Stomach smooth muscle (tissue), 2 donors: Measurements from ENCODE around the gene OSBPL6.
A peak's percentile ranks its signal among the peaks of the same experiment; 100 is the strongest.
"Not testable (repeated sequence)": the region's sequence is repeated elsewhere in the genome, so short reads cannot be mapped to it uniquely, and the experiment has no call there.

Source experiments
- H3K27ac ChIP-seq: one replicate; pipeline ENCODE4 v1.7.0; 2013; ENCODE audit warnings: mild to moderate bottlenecking, low read length, inconsistent platforms
- H3K27me3 ChIP-seq, 2 donors: one replicate each; pipeline ENCODE4 v1.7.0; 2013; ENCODE audit warnings: low read length in 2 of 2; ENCODE audit not compliant: insufficient read depth in 2 of 2, control insufficient read depth in 1 of 2
- H3K36me3 ChIP-seq, 2 donors: one replicate each; pipeline ENCODE4 v1.7.0; 2013; ENCODE audit warnings: low read length in 2 of 2; ENCODE audit not compliant: control insufficient read depth in 2 of 2, insufficient read depth in 2 of 2
- H3K4me1 ChIP-seq: one replicate; pipeline ENCODE4 v1.7.0; 2013; ENCODE audit warnings: low read length; ENCODE audit not compliant: control insufficient read depth, insufficient read depth
- H3K4me3 ChIP-seq, 2 donors: one replicate each; pipeline ENCODE4 v1.7.0; 2013; ENCODE audit warnings: low read length in 2 of 2
- H3K9ac ChIP-seq, 2 donors: one replicate each; pipeline ENCODE4 v1.7.0; 2013; ENCODE audit warnings: low read length in 2 of 2, mild to moderate bottlenecking in 1 of 2
- H3K9me3 ChIP-seq, 2 donors: one replicate each; pipeline ENCODE4 v1.7.0; 2013; ENCODE audit warnings: low read length in 2 of 2; ENCODE audit not compliant: control insufficient read depth in 2 of 2
- donor health status: healthy.
- donor health status: Pancreatic carcinoma.

OSBPL6 gene

GRCh38 chr2:178401994-178402437, 207.7 kb downstream of the OSBPL6 start:
- H3K4me1 ChIP-seq = no peaks in the 10 kb centered on the region
- no peaks in the 10 kb centered on the region for H3K36me3 ChIP-seq
- H3K9me3 ChIP-seq = no peaks in the 10 kb centered on the region
- no peak overlapping the region for H3K9ac ChIP-seq
- no peak overlapping the region for H3K4me3 ChIP-seq
- H3K27me3 ChIP-seq = peaks cover 0 to 6% of the 10 kb centered on the region in 2 donors
- no peak overlapping the region for H3K27ac ChIP-seq

- Histone ChIP-seq H3K4me3 (no peak overlapping the region), H3K27ac (no peak overlapping the region), H3K4me1 (no peaks in the 10 kb centered on the region), H3K9ac (no peak overlapping the region), H3K36me3 (no peaks in the 10 kb centered on the region), H3K27me3 (peaks cover 0 to 6% of the 10 kb centered on the region in 2 donors), H3K9me3 (no peaks in the 10 kb centered on the region)
Observed at GRCh38 chr2:178403671-178404306, 209.5 kb downstream of the OSBPL6 start.

GRCh38 chr2:178404368-178404767, 210.1 kb downstream of the OSBPL6 start:
- H3K9me3 ChIP-seq = no peaks in the 10 kb centered on the region
- H3K4me3 ChIP-seq = no peak overlapping the region
- no peaks in the 10 kb centered on the region for H3K36me3 ChIP-seq
- no peaks in the 10 kb centered on the region for H3K4me1 ChIP-seq
- no peak overlapping the region for H3K27ac ChIP-seq
- no peak overlapping the region for H3K9ac ChIP-seq
- H3K27me3 ChIP-seq = peaks cover 0 to 6% of the 10 kb centered on the region in 2 donors

GRCh38 chr2:178409261-178409660, 214.9 kb downstream of the OSBPL6 start:
- Histone ChIP-seq H3K9ac (no peak overlapping the region), H3K9me3 (no peaks in the 10 kb centered on the region), H3K4me3 (no peak overlapping the region), H3K27me3 (no peaks in the 10 kb centered on the region), H3K4me1 (no peaks in the 10 kb centered on the region), H3K27ac (no peak overlapping the region), H3K36me3 (no peaks in the 10 kb centered on the region)

DNA sequence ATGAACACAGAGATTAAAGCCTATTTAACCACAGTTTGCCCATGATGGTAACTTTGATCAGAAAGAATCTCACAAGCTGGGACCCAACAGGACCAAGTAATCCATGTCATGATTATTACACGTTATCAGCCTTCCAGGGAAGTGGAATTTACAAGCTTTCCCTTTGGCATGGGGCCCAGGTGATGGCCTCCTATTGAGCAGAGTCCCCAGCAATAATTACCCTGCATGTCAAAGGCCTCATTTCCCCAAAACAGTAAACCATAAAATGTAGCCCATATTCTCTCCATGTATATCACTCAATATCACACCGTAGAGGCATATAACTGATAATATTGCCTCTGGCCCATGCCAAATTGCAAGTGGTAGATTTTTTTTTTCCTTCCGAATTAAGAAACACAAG, 217.7 kb downstream of the OSBPL6 start:
- Histone ChIP-seq H3K27me3 (no peaks in the 10 kb centered on the region), H3K27ac (no peak overlapping the region), H3K9ac (no peak overlapping the region), H3K4me1 (no peaks in the 10 kb centered on the region), H3K4me3 (no peak overlapping the region), H3K9me3 (no peaks in the 10 kb centered on the region), H3K36me3 (no peaks in the 10 kb centered on the region)

- H3K9ac ChIP-seq, H3K36me3 ChIP-seq, H3K27ac ChIP-seq, H3K27me3 ChIP-seq, H3K9me3 ChIP-seq, H3K4me1 ChIP-seq, H3K4me3 ChIP-seq: not testable (repeated sequence)
Observed at GRCh38 chr2:178412453-178412852, 218.1 kb downstream of the OSBPL6 start.

DNA sequence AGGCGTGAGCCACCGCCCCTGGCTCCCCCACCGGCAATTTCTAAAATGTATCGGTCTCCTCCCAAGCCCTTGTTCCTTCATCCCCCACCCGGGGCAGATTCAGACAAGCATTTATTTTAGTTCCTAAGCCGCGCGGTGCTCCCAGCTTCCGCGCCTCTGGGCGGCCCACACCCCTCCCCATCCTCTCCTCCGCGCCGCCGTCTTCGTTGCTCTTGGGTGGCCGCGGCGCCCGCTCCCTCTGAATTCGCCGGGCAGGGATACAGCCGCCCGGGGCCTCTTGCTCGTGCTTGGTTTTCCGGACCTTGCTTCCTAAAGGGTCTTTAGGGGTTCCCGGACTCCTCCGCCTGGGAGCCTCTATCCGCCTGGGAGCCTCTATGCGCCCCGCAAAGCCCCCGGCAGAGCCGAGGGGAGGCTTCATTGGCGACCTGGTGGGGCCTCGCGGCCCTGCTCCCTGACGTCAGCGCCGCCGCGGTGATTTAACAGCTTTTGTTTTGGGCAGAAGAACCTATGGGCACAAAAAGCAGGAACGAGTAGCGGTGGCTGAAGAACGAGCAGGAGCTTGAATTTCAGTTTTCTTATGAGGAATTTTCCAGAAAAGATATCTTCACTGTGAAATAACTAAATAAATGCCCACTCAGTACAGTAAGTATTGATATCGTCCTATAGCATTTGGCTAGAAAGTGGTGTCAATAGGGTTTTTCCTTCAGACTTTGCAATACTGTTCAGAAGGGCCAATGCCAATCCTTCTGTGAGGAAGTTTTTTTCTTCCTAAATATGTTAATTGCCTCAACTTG, 219.4 kb downstream of the OSBPL6 start:
- Histone ChIP-seq H3K4me3 (peak overlapping the region; percentile 79), H3K36me3 (no peaks in the 10 kb centered on the region), H3K4me1 (no peaks in the 10 kb centered on the region)

GRCh38 chr2:178414266-178415247, 220.2 kb downstream of the OSBPL6 start:
- peak overlapping the region; percentile 79 to 80 for H3K9ac ChIP-seq
- no peaks in the 10 kb centered on the region for H3K9me3 ChIP-seq
- no peaks in the 10 kb centered on the region for H3K4me1 ChIP-seq
- H3K27ac ChIP-seq = peak overlapping the region; percentile 95
- no peaks in the 10 kb centered on the region for H3K36me3 ChIP-seq
- no peaks in the 10 kb centered on the region for H3K27me3 ChIP-seq
- H3K4me3 ChIP-seq = peak overlapping the region; percentile 79

More for the DNA sequence above, 219.4 kb downstream of the OSBPL6 start:
- peak overlapping the region; percentile 95 for H3K27ac ChIP-seq
- H3K9ac ChIP-seq = peak overlapping the region; percentile 79 to 80
- H3K9me3 ChIP-seq = no peaks in the 10 kb centered on the region
- H3K27me3 ChIP-seq = no peaks in the 10 kb centered on the region

GRCh38 chr2:178415979-178416378, 221.7 kb downstream of the OSBPL6 start:
- Histone ChIP-seq H3K27me3 (no peaks in the 10 kb centered on the region), H3K9me3 (no peaks in the 10 kb centered on the region), H3K36me3 (peaks cover 0 to 2% of the 10 kb centered on the region in 2 donors), H3K4me1 (no peaks in the 10 kb centered on the region), H3K9ac (no peak overlapping the region), H3K4me3 (no peak overlapping the region), H3K27ac (no peak overlapping the region)

DNA sequence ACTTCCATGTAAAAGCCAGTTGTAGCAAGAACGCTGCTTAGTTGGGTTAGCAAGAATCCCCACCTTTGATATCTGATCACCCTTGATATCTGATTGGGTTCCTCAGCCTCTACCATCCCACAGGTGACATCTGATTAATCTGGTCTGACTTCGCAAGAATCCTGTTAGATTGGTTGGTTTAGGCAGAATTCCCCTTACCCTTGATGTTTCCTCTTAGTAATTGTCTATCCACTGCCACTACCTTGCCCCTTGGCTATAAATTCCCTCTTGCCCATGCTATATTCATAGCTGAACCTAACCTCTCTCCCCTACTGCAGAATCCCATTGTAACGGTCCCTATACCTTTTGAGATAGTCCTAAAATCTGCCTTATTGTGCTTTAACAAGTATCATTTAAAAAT, 223.6 kb downstream of the OSBPL6 start:
- H3K4me3 ChIP-seq = no peak overlapping the region
- no peak overlapping the region for H3K27ac ChIP-seq
- no peaks in the 10 kb centered on the region for H3K27me3 ChIP-seq
- no peak overlapping the region for H3K9ac ChIP-seq
- no peaks in the 10 kb centered on the region for H3K9me3 ChIP-seq
- no peaks in the 10 kb centered on the region for H3K4me1 ChIP-seq
- H3K36me3 ChIP-seq = peaks cover 0 to 4% of the 10 kb centered on the region in 2 donors
